SK-N-SH (cell line): ENCODE measurements around the gene TMEM131. TPM values are rescaled to one million over a fixed set of nuclear protein-coding genes. Genes with fewer than 3 reads are reported as not detected.

Experiments
- CTCF ChIA-PET: fragments of 300-600, 350-600 bp; formaldehyde crosslinking; extraction: SDS; loops from one replicate; lab custom pipeline; 2021; lab: Yijun Ruan, JAX
- POLR2A ChIA-PET: fragments of 350-600 bp; sonication (Branson Sonifier 250); formaldehyde crosslinking; extraction: SDS; loops from one replicate; lab custom pipeline; 2020; ENCODE audit warnings: antibody characterized with exemption, inconsistent platforms; lab: Yijun Ruan, JAX
- DNase-seq: peaks from one replicate; pipeline ENCODE4 v3.0.0; 2012
- H2AFZ ChIP-seq: fragments of 200-600 bp; sonication (generic); 2 replicates; pipeline ENCODE4 v1.8.1; 2016; ENCODE audit warnings: antibody characterized with exemption, mild to moderate bottlenecking, low read depth
- H3F3A ChIP-seq: fragments of 200-600 bp; sonication (generic); replicated peaks from 2 replicates; pipeline ENCODE3; 2016; ENCODE audit warnings: antibody characterized with exemption, mild to moderate bottlenecking; ENCODE audit not compliant: insufficient read depth
- H3K27ac ChIP-seq, 2 experiments: fragments of 200-500 bp in 1 of 2; fragments of 200-600 bp in 1 of 2; sonication (Bioruptor generic) in 1 of 2; sonication (generic), shearing (Covaris generic) in 1 of 2; 2 replicates each; pipeline versions ENCODE4 v1.5.1 to v1.6.1; 2014 to 2016; ENCODE audit warnings: low read depth in 2 of 2, inconsistent platforms in 1 of 2, low read length in 1 of 2, mild to moderate bottlenecking in 1 of 2, mixed read lengths in 1 of 2
- H3K27me3 ChIP-seq: fragments of 200-600 bp; sonication (generic), shearing (Covaris generic); 2 replicates; pipeline ENCODE4 v1.6.1; 2016; ENCODE audit warnings: mixed run types; ENCODE audit not compliant: insufficient read depth
- H3K36me3 ChIP-seq, 2 experiments: fragments of 200-500 bp in 1 of 2; fragments of 200-600 bp in 1 of 2; sonication (Bioruptor generic) in 1 of 2; sonication (generic) in 1 of 2; replicated peaks in 1 of 2; 2 replicates each; pipeline versions ENCODE3 to v1.5.1; 2014 to 2016; ENCODE audit warnings: low read length in 1 of 2, mild to moderate bottlenecking in 1 of 2; ENCODE audit not compliant: insufficient read depth in 2 of 2, control insufficient read depth in 1 of 2
- H3K4me1 ChIP-seq, 2 experiments: fragments of 200-500 bp in 1 of 2; fragments of 200-600 bp in 1 of 2; sonication (Bioruptor generic) in 1 of 2; sonication (generic), shearing (Covaris generic) in 1 of 2; 2 replicates each; pipeline versions ENCODE4 v1.5.1 to v1.6.1; 2014 to 2016; ENCODE audit warnings: low read depth in 1 of 2, low read length in 1 of 2, mixed run types in 1 of 2; ENCODE audit not compliant: insufficient read depth in 2 of 2, control insufficient read depth in 1 of 2
- H3K4me2 ChIP-seq: fragments of 200-600 bp; sonication (generic), shearing (Covaris generic); 2 replicates; pipeline ENCODE4 v1.6.1; 2017; ENCODE audit warnings: mixed run types
- H3K4me3 ChIP-seq, 2 experiments: fragments of 200-500 bp in 1 of 2; fragments of 200-600 bp in 1 of 2; sonication (Bioruptor generic) in 1 of 2; sonication (generic), shearing (Covaris generic) in 1 of 2; 2 replicates each; pipeline versions ENCODE4 v1.5.1 to v1.8.1; 2014 to 2016; ENCODE audit warnings: low read depth in 2 of 2, inconsistent platforms in 1 of 2, low read length in 1 of 2, mild to moderate bottlenecking in 1 of 2, mixed read lengths in 1 of 2, moderate library complexity in 1 of 2
- H3K79me2 ChIP-seq: fragments of 200-600 bp; sonication (generic); 2 replicates; pipeline ENCODE4 v1.8.1; 2017; ENCODE audit warnings: mild to moderate bottlenecking; ENCODE audit not compliant: insufficient read depth
- H3K9ac ChIP-seq: fragments of 200-600 bp; sonication (generic); 2 replicates; pipeline ENCODE4 v1.6.1; 2017; ENCODE audit warnings: mixed run types
- H3K9me2 ChIP-seq: fragments of 200-600 bp; sonication (generic); 2 replicates; pipeline ENCODE4 v1.6.1; 2017; ENCODE audit warnings: mixed run types
- H3K9me3 ChIP-seq: fragments of 200-600 bp; sonication (generic); 2 replicates; pipeline ENCODE4 v1.6.1; 2017; ENCODE audit warnings: mixed run types, mild to moderate bottlenecking, moderate library complexity
- H4K20me1 ChIP-seq: fragments of 200-600 bp; sonication (generic); 2 replicates; pipeline ENCODE4 v1.6.1; 2017; ENCODE audit warnings: mild to moderate bottlenecking, mixed run types; ENCODE audit not compliant: insufficient read depth
- CHD2 ChIP-seq: fragments of 150-350 bp; IDR thresholded peaks from 2 replicates; pipeline ENCODE4 v1.6.1; 2018; ENCODE audit warnings: low read length; ENCODE audit not compliant: partially characterized antibody
- ELF1 ChIP-seq: IDR thresholded peaks from 2 replicates; pipeline ENCODE4 v1.4.0; 2012
- EP300 ChIP-seq, 2 experiments: IDR thresholded peaks; 2 replicates each; pipeline versions ENCODE4 v1.4.0 to v1.6.1; 2012; ENCODE audit warnings: borderline replicate concordance in 1 of 2, low read depth in 1 of 2, low read length in 1 of 2
- FOSL2 ChIP-seq: IDR thresholded peaks from 2 replicates; pipeline ENCODE4 v1.4.0; 2012; ENCODE audit warnings: low read depth, mild to moderate bottlenecking, moderate library complexity, borderline replicate concordance
- FOXJ3 ChIP-seq: sonication (generic); formaldehyde crosslinking; IDR thresholded peaks from 2 replicates; pipeline ENCODE4 v1.5.1; 2020; ENCODE audit warnings: mild to moderate bottlenecking, missing genetic modification reagents
- FOXM1 ChIP-seq: IDR thresholded peaks from 2 replicates; pipeline ENCODE4 v1.4.0; 2012; ENCODE audit warnings: low read depth, mild to moderate bottlenecking
- JUND ChIP-seq: IDR thresholded peaks from 2 replicates; pipeline ENCODE4 v1.4.0; 2012
- MAX ChIP-seq: IDR thresholded peaks from 2 replicates; pipeline ENCODE4 v1.4.0; 2012; ENCODE audit warnings: low read depth
- MEF2A ChIP-seq: IDR thresholded peaks from 2 replicates; pipeline ENCODE4 v1.4.0; 2012; ENCODE audit warnings: low read depth, borderline replicate concordance
- MXI1 ChIP-seq: IDR thresholded peaks from 2 replicates; pipeline ENCODE4 v1.6.1; 2012; ENCODE audit warnings: mild to moderate bottlenecking, low read depth, low read length, improper control_type of control experiment
- NFIC ChIP-seq: IDR thresholded peaks from 2 replicates; pipeline ENCODE4 v1.4.0; 2012; ENCODE audit warnings: borderline replicate concordance
- POLR2AphosphoS5 ChIP-seq: IDR thresholded peaks from 2 replicates; pipeline ENCODE4 v1.6.1; 2012; ENCODE audit warnings: low read depth, low read length
- RCOR1 ChIP-seq: fragments of 150-350 bp; IDR thresholded peaks from 2 replicates; pipeline ENCODE4 v1.6.1; 2017; ENCODE audit warnings: antibody characterized with exemption, low read length
- RXRA ChIP-seq: IDR thresholded peaks from 2 replicates; pipeline ENCODE4 v1.4.0; 2012; ENCODE audit warnings: low read depth, mild to moderate bottlenecking, borderline replicate concordance
- SMC3 ChIP-seq: IDR thresholded peaks from 2 replicates; pipeline ENCODE4 v1.6.1; 2012; ENCODE audit warnings: low read depth, low read length, improper control_type of control experiment
- TEAD4 ChIP-seq: IDR thresholded peaks from 2 replicates; pipeline ENCODE4 v1.4.0; 2012; ENCODE audit warnings: mild to moderate bottlenecking, borderline replicate concordance; ENCODE audit not compliant: insufficient read depth
- USF1 ChIP-seq: IDR thresholded peaks from 2 replicates; pipeline ENCODE4 v1.4.0; 2012; ENCODE audit warnings: low read depth, borderline replicate concordance
- USF2 ChIP-seq: fragments of 150-350 bp; IDR thresholded peaks from 2 replicates; pipeline ENCODE4 v1.6.1; 2017; ENCODE audit warnings: antibody characterized with exemption, low read length, low read depth, borderline replicate concordance
- WGBS: methylation state at CpG from one replicate; pipeline ENCODE4 v1.1.6; 2017; ENCODE audit warnings: low lambda C conversion rate; 5-methylcytosine and 5-hydroxymethylcytosine counted together
- polyA plus RNA-seq, 3 experiments: library from polyadenylated mRNA; depleted of rRNA; stranded (reverse); fragments of >200 nt; gene quantifications; 2 replicates each; pipeline ENCODE4 v1.2.3, GENCODE V29; 2012

TMEM131 gene
- polyA plus RNA-seq, 1 of the 3 experiments (the other 2 are of a cell fraction), result 9.1 TPM

- CTCF ChIA-PET, result interaction anchor here (0.9 to 3.5 kb wide), 14 partner anchors 9 to 652 kb away, joined by 3 to 37 read pairs (median 12); no protein-coding TSS in a partner anchor
- DNase-seq, result no peak
These were observed 256.5 kb downstream of the TMEM131 start for GRCh38 chr2:97739020-97739892.

More at GRCh38 chr2:97739020-97739892, 256.5 kb downstream of the TMEM131 start:
- Histone ChIP-seq H3K27me3 (no peaks in the 10 kb centered on the region), H3K36me3 (no peaks in the 10 kb centered on the region), H3K9me3 (no peaks in the 10 kb centered on the region), H3K27ac (no peak overlapping the region), H3F3A (no peaks in the 10 kb centered on the region), H3K4me2 (no peak overlapping the region), H3K4me3 (no peak overlapping the region), H3K9me2 (no peaks in the 10 kb centered on the region), H4K20me1 (no peaks in the 10 kb centered on the region), H2AFZ (no peak overlapping the region), H3K4me1 (no peaks in the 10 kb centered on the region; a peak in 1 of 4 replicates), H3K79me2 (no peaks in the 10 kb centered on the region), H3K9ac (no peak overlapping the region)
- POLR2A ChIA-PET, result no interaction called here
- TF ChIP-seq MEF2A (no peak), TEAD4 (no peak), ELF1 (no peak), POLR2AphosphoS5 (no peak), FOXM1 (no peak), NFIC (no peak), RXRA (no peak), FOSL2 (no peak), MXI1 (no peak), MAX (no peak), USF2 (no peak), JUND (no peak), CHD2 (no peak), USF1 (no peak), EP300 (IDR thresholded peaks at IDR 0.05; ENCODE audit: borderline replicate concordance in 1 of 2, low read depth in 1 of 2, low read length in 1 of 2) (no peak), RCOR1 (no peak), FOXJ3 (no peak), SMC3 (no peak)
- 65% methylated on average over 8 of the region's 23 CpGs for WGBS
